Pancreas (tissue), 10 donors: Measurements from ENCODE around the gene FAM170B. TPM values are rescaled to one million over a fixed set of nuclear protein-coding genes. Genes with fewer than 3 reads are reported as not detected.

Experiments used
- ATAC-seq, 4 donors: fragments of 200-7000 bp; cut with Tn5 transposase; one replicate each; pipeline versions ENCODE4 v1.8.0 to v1.9.1; 2020; ENCODE audit warnings: mild to moderate bottlenecking in 4 of 4, moderate library complexity in 4 of 4
- DNase-seq, 6 donors: peaks; one replicate each; pipeline ENCODE4 v3.0.0-alpha.2; 2020
- FAIRE-seq: peaks from 2 replicates; lab custom pipeline; 2012; peaks lifted over from hg19 to GRCh38; lab: Jason Lieb, UNC
- H3K27ac ChIP-seq, 4 donors: fragments of 200-600 bp; sonication (generic); 1 replicate in 3 of 4; 2 replicates in 1 of 4; pipeline versions ENCODE4 v1.5.0 to v1.8.0; 2020
- H3K27me3 ChIP-seq, 4 donors: fragments of 200-600 bp; one replicate each; pipeline ENCODE4 v1.8.0; 2021
- H3K36me3 ChIP-seq, 3 donors: fragments of 200-600 bp; sonication (generic) in 1 of 3; one replicate each; pipeline versions ENCODE4 v1.5.0 to v1.8.0; 2020 to 2021
- H3K4me1 ChIP-seq, 3 donors: fragments of 200-600 bp; one replicate each; pipeline ENCODE4 v1.8.0; 2021
- H3K4me3 ChIP-seq, 4 donors: fragments of 200-600 bp; sonication (generic) in 2 of 4; one replicate each; pipeline versions ENCODE4 v1.5.0 to v1.8.0; 2020 to 2021
- H3K9me3 ChIP-seq, 4 donors: fragments of 200-600 bp; one replicate each; pipeline ENCODE4 v1.8.0; 2021
- whole genome bisulfite sequencing, 2 donors: extraction: QIAGEN DNeasy Blood & Tissue Kit; methylation state at CpG; one replicate each; pipeline ENCODE4 v1.1.7; 2013; 5-methylcytosine and 5-hydroxymethylcytosine counted together
- intact Hi-C, 3 donors: fragments of 100-400 bp; cut with DNase I; formaldehyde crosslinking; loops; one replicate each; pipeline versions ENCODE4 v1.11.1 to v1.14.2; 2022
- polyA plus RNA-seq, 2 donors: library from polyadenylated mRNA; stranded (reverse); fragments of 200-250 nt; gene quantifications; one replicate each; pipeline ENCODE4 v1.2.3, GENCODE V29; 2013
- total RNA-seq, 6 donors: library from RNA; stranded (reverse); fragmentation: NEBNext Ultra II Directional in 4 of 6; extraction: Animal tissue kit (Norgen Biotek cat#: 25700) in 4 of 6; gene quantifications; one replicate each; pipeline versions ENCODE4 v1.2.1 to v1.2.4, GENCODE V29; 2021 to 2023
- TF ChIP-seq, protein P1 (sequence below), 4 donors: fragments of 200-600 bp; sonication (generic) in 3 of 4; IDR thresholded peaks; one replicate each; pipeline versions ENCODE4 v1.5.0 to v1.8.0; 2021; ENCODE audit warnings: antibody characterized with exemption in 4 of 4
- donor health status: healthy with polysubstance abuse.
- donor health status: DM: no; HTN: no; CAD: no; lungs with moderate emphysema.
- donor health status: DM: no; HTN: no; CAD: no.
- donor health status: control.
- donor health status: control.
- donor health status: Bipolar disorder and iron deficiency.
- donor health status: DM: yes; HTN: yes; CAD: no.
- donor health status: DM: no; HTN: no; CAD: no.
- donor health status: DM: no; HTN: no; CAD: no.
- donor health status: DM: yes; HTN: yes; CAD: no.

The FAM170B gene
- total and polyA plus RNA-seq, 8 donors, result not detected

DNA sequence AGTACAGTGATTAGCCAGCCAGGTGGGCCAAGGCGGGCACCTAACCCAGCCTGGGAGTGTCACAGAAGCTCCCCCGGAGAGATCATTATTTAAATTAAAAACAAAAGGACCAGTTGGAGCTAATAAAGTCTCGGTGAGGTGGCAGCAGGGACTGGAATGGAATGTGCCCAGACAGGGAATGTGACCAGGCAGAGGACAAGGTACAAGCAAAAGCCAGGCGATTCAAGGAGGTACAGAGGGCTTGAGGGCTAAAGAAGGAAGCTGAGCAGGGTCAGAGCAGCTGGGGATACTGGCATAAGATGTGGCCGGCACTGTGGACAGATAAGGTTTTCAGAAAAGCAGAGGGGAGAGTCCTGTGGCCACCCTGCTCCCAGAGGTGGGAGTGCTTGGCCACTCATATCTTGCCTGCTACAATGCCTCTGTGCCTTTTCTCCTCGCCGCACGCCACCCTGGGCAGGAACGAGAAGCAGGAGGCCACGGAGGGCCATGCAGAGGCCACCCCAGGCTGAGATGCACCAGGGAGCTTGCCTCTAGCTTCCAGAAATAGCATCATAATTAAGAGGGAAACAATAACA, 41.2 kb upstream of the FAM170B start:
- 56 to 57% methylated on average over 10 of the region's 10 CpGs for WGBS, 2 donors
- Histone ChIP-seq H3K27ac (no peak overlapping the region), H3K9me3 (no peaks in the 10 kb centered on the region), H3K4me3 (no peak overlapping the region), H3K27me3 (no peaks in the 10 kb centered on the region), H3K36me3 (no peaks in the 10 kb centered on the region), H3K4me1 (no peaks in the 10 kb centered on the region)
- no peak for DNase-seq
- no peak for FAIRE-seq
- ATAC-seq, result no peak
- intact Hi-C loops, result no loop called here
- TF ChIP-seq, protein P1, sequence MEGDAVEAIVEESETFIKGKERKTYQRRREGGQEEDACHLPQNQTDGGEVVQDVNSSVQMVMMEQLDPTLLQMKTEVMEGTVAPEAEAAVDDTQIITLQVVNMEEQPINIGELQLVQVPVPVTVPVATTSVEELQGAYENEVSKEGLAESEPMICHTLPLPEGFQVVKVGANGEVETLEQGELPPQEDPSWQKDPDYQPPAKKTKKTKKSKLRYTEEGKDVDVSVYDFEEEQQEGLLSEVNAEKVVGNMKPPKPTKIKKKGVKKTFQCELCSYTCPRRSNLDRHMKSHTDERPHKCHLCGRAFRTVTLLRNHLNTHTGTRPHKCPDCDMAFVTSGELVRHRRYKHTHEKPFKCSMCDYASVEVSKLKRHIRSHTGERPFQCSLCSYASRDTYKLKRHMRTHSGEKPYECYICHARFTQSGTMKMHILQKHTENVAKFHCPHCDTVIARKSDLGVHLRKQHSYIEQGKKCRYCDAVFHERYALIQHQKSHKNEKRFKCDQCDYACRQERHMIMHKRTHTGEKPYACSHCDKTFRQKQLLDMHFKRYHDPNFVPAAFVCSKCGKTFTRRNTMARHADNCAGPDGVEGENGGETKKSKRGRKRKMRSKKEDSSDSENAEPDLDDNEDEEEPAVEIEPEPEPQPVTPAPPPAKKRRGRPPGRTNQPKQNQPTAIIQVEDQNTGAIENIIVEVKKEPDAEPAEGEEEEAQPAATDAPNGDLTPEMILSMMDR (IDR thresholded peaks at IDR 0.05), result no peak

DNA sequence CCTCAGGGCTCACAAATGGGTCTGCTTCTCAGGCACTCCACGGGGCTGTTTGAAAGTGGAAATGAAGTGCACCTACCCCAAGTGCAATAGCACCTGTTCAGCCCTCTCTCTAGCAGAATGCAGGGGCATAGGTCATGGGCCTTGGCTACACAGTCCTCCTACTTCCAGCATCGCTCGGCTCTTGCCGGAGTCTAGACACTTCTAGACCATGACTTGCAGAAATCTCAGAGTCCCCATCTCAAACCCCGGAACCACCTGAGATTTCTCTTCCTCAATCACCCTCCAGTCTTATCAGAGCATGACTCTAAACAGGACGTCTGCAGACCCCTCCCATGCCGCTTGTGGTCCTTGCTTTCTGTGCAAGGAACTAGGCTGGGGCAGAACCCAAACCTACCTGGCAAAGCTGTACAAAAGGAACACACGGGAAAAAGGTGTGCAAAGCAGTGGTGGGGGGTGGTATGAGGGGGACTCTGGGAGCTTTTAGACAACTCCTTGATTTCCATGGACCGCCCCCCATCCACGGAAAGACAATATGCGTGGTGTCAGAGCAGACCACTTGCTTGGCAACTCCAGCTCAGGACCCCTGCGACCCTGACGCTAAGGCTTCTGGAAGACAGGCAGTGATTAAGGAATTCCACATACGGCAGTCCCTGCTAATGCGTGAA, 40.6 kb upstream of the FAM170B start:
- no peaks in the 10 kb centered on the region for H3K4me1 ChIP-seq
- DNase-seq, result no peak
- no peaks in the 10 kb centered on the region for H3K9me3 ChIP-seq
- WGBS, 2 donors, result 58 to 61% methylated on average over 15 of the region's 15 CpGs
- ATAC-seq, result no peak
- no peak overlapping the region for H3K4me3 ChIP-seq
- TF ChIP-seq, protein P1 (IDR thresholded peaks at IDR 0.05), result no peak
- no peaks in the 10 kb centered on the region for H3K27me3 ChIP-seq
- no peak for FAIRE-seq
- no peak overlapping the region for H3K27ac ChIP-seq
- intact Hi-C loops, result no loop called here
- H3K36me3 ChIP-seq, result no peaks in the 10 kb centered on the region

DNA sequence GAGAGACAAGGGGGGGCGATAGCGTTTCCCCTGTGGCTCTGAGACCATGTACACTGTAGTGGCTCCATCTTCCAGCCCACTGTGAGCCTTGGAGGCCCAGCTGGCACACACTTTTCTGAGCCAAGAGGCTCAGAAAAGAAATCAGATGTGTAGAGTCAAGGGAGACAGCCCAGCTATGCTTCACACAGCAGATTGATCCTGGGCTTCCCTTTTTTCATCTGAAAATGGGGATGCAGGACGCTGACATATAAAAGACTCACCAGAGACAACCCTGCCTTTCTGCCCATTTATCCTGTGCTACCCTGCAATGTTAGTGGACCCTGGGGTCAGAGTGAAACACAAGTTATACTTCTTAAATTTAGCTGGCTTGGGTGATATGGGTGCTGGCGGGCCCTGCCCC, 40.0 kb upstream of the FAM170B start:
- intact Hi-C loops, result no loop called here
- 56 to 74% methylated on average over 4 of the region's 4 CpGs for WGBS, 2 donors
- Histone ChIP-seq H3K4me1 (no peaks in the 10 kb centered on the region), H3K4me3 (no peak overlapping the region), H3K36me3 (no peaks in the 10 kb centered on the region), H3K27ac (no peak overlapping the region), H3K9me3 (no peaks in the 10 kb centered on the region), H3K27me3 (no peaks in the 10 kb centered on the region)
- ATAC-seq (no peak), FAIRE-seq (no peak), DNase-seq (no peak)
- TF ChIP-seq, protein P1 (IDR thresholded peaks at IDR 0.05), result no peak

DNA sequence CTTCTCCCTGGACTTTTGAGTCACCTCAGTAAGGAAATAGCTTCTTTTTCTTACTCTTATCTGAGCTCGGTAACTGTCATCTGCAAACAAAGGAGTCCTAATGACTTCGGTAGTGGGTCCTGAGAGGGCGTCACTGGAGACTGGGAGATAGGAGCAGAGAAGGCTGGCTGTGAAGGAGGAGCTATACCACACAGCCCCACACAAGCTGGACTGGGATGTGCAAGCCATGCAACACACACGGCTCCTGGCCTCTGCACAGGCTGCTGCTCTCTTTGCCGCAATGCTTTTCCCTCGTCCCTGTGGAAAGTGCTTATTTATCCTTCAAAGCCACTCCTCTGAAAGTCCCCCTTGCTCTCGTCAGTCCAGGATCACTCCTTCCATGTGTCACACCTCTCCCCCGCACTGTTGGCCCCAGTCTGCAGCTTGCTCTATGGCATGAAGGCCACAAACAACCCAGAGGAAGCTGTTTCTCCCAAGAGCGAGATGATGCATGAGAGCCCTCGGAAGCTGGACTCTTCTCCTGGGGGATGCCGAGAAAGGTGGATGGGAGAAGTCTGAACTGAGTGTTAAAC, 39.5 kb upstream of the FAM170B start:
- no peak for FAIRE-seq
- 79% methylated on average over 11 of the region's 11 CpGs for WGBS, 2 donors

More for the DNA sequence above, 39.5 kb upstream of the FAM170B start:
- H3K4me3 ChIP-seq, result no peak overlapping the region
- H3K27me3 ChIP-seq, result no peaks in the 10 kb centered on the region
- H3K4me1 ChIP-seq, result no peaks in the 10 kb centered on the region
- no peak for ATAC-seq
- H3K9me3 ChIP-seq, result no peaks in the 10 kb centered on the region
- H3K27ac ChIP-seq, result no peak overlapping the region
- no peak for DNase-seq
- TF ChIP-seq, protein P1 (IDR thresholded peaks at IDR 0.05), result no peak
- no peaks in the 10 kb centered on the region for H3K36me3 ChIP-seq
- intact Hi-C loops, result no loop called here
